ENCODE results near the gene PRDM8. TPM values are rescaled to one million over a fixed set of nuclear protein-coding genes. Genes with fewer than 3 reads are reported as not detected.
"Not testable (repeated sequence)": the region's sequence is repeated elsewhere in the genome, so short reads cannot be mapped to it uniquely, and the experiment has no call there.

The PRDM8 gene
- total RNA-seq, 2 donors from 2014 or later, result 10.2 to 20.0 TPM

DNA sequence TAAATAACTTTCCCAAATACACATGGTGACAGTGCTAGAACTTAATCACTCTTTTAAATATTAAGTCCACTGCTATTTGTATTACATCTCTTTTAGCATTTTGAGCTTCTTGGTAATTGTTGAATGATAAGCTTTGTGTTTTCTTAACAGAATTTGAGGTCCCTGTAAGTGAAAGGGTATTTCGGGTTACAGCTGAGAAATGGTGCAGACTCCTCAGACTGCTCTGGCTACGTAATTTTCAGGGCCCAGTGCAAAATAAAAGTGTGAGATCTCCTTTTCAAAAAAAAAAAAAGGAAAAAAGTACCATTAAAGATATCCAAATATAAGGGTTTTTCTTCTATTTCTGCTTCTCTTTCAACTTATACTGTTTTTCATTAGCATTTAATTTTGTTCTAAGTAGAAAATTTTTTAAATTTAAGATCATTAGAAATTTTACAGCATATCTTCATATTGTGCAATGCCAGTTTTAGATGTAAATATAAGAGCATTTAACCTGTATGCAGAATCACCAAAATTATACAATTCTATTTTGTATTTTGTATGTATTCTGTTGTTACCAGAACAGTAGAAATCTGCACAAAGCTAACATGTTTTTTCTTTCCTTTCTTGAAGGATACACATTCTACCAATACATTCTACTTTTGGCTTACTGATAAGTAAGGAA is 35.5 kb downstream of the PRDM8 start:
- no peaks in the 10 kb centered on the region for H3K36me3 Mint-ChIP-seq (ENCODE audit: low read depth)
- no peaks in the 10 kb centered on the region for H3K9me3 ChIP-seq (ENCODE audit: control insufficient read depth, low read length, poor library complexity, severe bottlenecking)
- H3K27me3 Mint-ChIP-seq, result peaks cover 56% of the 10 kb centered on the region
- ATAC-seq, result no peak
- H3K27ac Mint-ChIP-seq, result no peak overlapping the region
- peaks cover 6% of the 10 kb centered on the region for H3K4me1 Mint-ChIP-seq
- DNase-seq, result no peak
- no peak overlapping the region for H3K4me3 Mint-ChIP-seq

DNA sequence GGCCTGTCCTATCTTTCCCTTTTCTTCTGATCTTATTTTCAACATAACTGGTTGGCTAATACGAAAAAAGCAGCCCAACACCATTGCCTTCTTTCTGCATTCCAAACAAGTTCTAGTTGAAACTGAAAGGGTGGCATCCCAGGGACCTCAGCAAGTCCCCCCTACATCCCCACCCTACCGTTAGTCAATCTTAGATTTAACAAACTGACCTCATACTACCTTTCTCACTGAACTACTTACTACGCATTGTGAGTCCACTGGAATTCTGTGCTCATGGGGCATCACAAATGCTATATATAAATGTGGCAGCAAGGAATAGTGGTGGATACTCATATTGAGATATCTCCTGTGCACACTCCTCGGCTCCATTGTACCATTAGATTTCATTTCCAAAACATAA is 36.1 kb downstream of the PRDM8 start:
- no peak overlapping the region for H3K4me3 Mint-ChIP-seq
- no peak overlapping the region for H3K27ac Mint-ChIP-seq
- no peak for ATAC-seq
- no peak for DNase-seq
- peaks cover 52% of the 10 kb centered on the region for H3K27me3 Mint-ChIP-seq
- peaks cover 6% of the 10 kb centered on the region for H3K4me1 Mint-ChIP-seq
- no peaks in the 10 kb centered on the region for H3K9me3 ChIP-seq (ENCODE audit: control insufficient read depth, low read length, poor library complexity, severe bottlenecking)
- H3K36me3 Mint-ChIP-seq (ENCODE audit: low read depth), result no peaks in the 10 kb centered on the region

DNA sequence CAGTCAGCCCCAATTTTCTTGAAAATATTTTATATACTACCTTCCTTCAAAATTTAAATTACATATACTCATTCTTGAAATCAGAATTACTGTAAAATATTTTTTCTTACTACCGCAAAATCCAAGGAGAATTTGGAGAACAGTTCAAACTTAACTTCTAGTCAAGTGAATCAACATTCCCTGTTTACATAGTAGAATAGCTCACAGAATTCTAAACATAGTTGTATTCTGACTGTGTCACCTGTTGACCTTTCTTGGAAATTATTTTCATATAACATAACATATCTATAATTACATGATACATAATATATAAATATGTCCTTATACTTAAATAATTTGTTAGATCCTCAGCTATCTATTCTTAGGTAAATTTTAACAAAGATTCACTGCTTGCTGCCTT is 38.1 kb downstream of the PRDM8 start:
- no peaks in the 10 kb centered on the region for H3K9me3 ChIP-seq (ENCODE audit: control insufficient read depth, low read length, poor library complexity, severe bottlenecking)
- Mint-ChIP-seq H3K4me1 (no peaks in the 10 kb centered on the region), H3K27me3 (peaks cover 31% of the 10 kb centered on the region), H3K27ac (no peak overlapping the region), H3K4me3 (no peak overlapping the region), H3K36me3 (ENCODE audit: low read depth) (no peaks in the 10 kb centered on the region)
- DNase-seq (no peak), ATAC-seq (no peak)

DNA sequence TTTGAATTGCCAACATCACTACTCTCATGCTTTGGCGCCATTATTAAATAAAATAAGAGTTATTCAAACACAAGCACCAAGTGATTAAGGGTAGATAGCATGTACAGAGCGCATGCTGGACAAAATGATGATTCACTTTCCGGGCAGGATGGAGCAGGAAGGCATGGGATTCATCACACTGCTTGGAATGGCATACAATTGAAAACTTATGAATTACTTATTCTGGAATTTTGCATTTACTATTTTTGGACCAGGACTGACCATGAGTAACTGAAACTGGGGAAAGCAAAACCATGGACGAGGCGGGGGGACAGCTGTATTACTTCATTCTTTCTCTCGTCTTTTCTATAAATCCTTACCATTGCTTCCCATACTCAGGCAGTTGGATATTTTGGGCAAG is 40.7 kb downstream of the PRDM8 start:
- no peak overlapping the region for H3K27ac Mint-ChIP-seq
- DNase-seq (no peak), ATAC-seq (no peak)
- H3K4me1 Mint-ChIP-seq, result no peaks in the 10 kb centered on the region
- no peaks in the 10 kb centered on the region for H3K9me3 ChIP-seq (ENCODE audit: control insufficient read depth, low read length, poor library complexity, severe bottlenecking)
- H3K4me3 Mint-ChIP-seq, result no peak overlapping the region
- H3K27me3 Mint-ChIP-seq, result peaks cover 22% of the 10 kb centered on the region
- no peaks in the 10 kb centered on the region for H3K36me3 Mint-ChIP-seq (ENCODE audit: low read depth)

DNA sequence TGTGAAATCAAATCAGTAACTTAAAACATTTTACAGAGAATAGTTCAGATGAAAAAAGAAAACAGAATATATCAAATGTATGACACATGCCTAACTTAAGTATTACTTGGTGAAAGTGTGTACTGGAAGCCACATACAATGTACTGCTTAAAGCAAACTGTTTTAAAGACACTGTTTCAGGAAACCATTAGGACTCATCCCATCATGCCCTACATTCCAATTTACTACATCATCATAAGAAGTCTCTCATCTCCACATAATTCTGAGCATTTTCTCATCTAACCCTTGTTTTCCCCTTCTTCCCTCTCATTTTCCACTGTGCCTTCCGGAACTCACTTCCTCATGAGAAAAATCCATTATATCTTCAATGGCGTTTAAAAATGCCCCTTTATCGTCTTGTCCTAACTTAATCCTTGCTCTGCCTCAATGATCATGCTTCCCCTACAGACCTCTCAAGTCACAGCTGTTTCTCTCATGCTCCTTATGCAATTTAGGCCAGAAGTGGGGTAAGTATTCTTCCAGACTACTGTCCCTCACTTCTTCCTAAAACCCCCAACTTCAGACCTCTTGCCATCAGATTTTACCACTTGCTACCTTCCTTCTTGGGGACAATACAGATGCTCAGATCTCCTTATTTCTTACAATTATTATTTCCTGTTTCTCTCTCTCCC is 42.3 kb downstream of the PRDM8 start:
- H3K4me3 Mint-ChIP-seq, result no peak overlapping the region
- H3K4me1 Mint-ChIP-seq, result no peaks in the 10 kb centered on the region
- ATAC-seq, result no peak
- H3K9me3 ChIP-seq (ENCODE audit: control insufficient read depth, low read length, poor library complexity, severe bottlenecking), result no peaks in the 10 kb centered on the region
- no peak for DNase-seq
- H3K36me3 Mint-ChIP-seq (ENCODE audit: low read depth), result no peaks in the 10 kb centered on the region
- H3K27me3 Mint-ChIP-seq, result peaks cover 27% of the 10 kb centered on the region
- H3K27ac Mint-ChIP-seq, result no peak overlapping the region

DNA sequence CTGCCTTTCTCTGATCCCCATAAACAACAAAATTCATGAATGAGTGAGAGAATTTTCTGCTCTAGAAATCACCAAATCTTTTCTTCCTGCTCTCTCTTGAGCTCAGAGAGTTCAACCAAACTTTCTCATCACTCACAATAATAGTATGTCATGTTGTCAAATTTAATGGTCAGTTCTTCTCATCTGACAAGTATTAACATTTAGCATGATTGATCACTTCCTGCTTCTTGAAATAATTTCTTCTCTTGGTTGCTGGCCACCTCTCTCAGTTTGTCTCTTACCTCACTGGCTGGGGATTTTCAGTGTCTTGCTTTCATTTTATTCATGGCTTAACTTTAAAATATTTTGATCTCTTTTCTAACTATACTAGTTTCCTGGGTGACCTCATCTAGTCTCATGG is 43.7 kb downstream of the PRDM8 start:
- Mint-ChIP-seq H3K36me3 (ENCODE audit: low read depth) (no peaks in the 10 kb centered on the region), H3K27ac (no peak overlapping the region), H3K27me3 (peaks cover 28% of the 10 kb centered on the region), H3K4me3 (no peak overlapping the region), H3K4me1 (no peaks in the 10 kb centered on the region)
- DNase-seq (no peak), ATAC-seq (no peak)
- no peaks in the 10 kb centered on the region for H3K9me3 ChIP-seq (ENCODE audit: control insufficient read depth, low read length, poor library complexity, severe bottlenecking)

DNA sequence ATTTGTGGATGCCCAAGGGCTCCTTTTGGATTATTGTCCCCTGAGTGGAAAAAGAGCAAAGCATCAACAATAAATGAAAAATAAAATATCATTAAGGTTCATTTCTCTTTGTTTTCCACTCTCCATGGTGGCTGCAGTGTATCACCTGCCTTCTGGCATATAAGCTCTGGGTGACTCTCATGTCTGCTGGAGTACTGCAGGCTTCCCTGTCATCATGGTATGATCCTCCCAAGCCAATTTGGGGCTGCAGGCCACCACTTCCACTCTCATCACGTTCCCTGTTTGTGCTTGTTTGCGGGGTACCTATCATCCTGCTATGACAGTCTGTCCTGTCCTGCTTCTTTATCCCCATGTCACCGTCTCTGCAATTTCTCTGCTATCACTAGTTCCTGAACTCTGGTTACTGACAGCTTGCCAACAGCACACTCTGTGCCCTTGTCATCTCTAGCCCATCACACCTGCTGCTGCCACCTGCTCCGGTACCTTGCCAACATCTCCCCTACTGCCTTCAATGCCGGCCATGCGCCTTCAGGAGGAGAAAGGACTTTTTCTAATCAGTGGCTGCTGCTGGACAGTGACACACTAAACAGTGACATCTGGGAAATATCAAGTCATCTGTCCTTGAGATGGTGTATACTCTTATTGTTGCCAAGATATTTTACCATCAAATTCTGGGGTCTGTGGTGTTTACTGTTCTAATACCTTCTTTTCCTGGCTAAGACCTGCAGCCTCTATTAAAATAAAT is 46.1 kb downstream of the PRDM8 start:
- ATAC-seq (no peak), DNase-seq (no peak)
- no peaks in the 10 kb centered on the region for H3K36me3 Mint-ChIP-seq (ENCODE audit: low read depth)
- H3K27ac Mint-ChIP-seq, result no peak overlapping the region
- no peaks in the 10 kb centered on the region for H3K4me1 Mint-ChIP-seq
- peaks cover 28% of the 10 kb centered on the region for H3K27me3 Mint-ChIP-seq
- H3K4me3 Mint-ChIP-seq, result no peak overlapping the region
- no peaks in the 10 kb centered on the region for H3K9me3 ChIP-seq (ENCODE audit: control insufficient read depth, low read length, poor library complexity, severe bottlenecking)

DNA sequence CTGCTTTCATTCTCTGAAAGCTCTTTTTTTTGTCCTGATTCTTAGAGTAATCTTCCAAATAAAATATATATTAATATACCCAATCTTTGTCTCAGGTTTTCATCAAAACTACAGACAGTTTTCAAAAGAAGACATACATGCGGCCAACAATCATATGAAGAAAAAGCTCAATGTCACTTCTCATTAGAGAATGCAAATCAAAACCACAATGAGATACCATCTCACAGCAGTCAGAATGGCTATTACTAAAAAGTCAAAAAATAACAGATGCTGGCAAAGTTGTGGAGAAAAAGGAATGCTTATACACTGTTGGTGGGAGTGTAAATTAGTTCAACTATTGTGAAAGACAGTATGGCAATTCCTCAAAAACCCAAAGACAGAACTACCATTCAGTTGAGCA is 50.2 kb downstream of the PRDM8 start:
- H3K36me3 Mint-ChIP-seq (ENCODE audit: low read depth); H3K4me3 Mint-ChIP-seq; H3K9me3 ChIP-seq (ENCODE audit: control insufficient read depth, low read length, poor library complexity, severe bottlenecking); DNase-seq; H3K4me1 Mint-ChIP-seq; ATAC-seq; H3K27ac Mint-ChIP-seq: not testable (repeated sequence)
- H3K27me3 Mint-ChIP-seq, result peaks cover 49% of the 10 kb centered on the region

DNA sequence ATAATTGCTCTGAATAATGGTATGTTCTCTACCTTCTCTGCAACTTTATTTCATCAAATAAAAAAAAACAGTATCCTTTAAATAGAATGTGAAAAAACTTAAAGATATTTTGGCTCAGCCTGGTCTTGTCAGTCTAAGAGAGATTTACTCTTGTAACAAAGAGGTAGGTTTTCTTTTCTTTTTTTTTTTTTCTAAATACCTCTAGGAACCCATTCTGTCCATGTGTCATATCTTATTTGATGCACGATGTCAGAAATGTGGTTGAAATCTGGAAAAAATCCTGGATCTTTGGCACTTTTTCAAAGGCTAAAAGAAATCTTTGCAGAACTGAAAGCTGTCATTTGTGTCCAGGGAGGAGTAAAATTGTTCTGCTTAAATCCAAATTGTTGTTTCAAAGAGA is 51.8 kb downstream of the PRDM8 start:
- H3K4me1 Mint-ChIP-seq, result no peaks in the 10 kb centered on the region
- H3K36me3 Mint-ChIP-seq (ENCODE audit: low read depth), result no peaks in the 10 kb centered on the region

DNA sequence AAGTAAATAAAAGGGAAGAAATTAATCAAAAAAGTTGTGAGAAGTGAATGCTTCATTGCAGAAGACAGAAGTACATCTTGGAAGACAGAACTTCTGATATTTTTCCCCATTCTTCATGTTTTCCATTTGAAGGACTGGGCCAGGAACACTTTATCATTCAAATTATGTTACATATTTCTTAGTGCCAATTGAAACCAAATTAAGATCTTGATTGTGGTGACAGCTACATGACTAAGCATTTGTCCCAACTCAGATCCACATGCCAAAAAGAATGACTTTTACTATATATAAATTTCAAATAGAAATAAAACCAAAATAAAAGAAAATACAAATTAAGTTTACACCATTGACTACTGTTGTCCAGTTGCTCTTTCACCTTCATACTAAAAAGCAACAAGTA is 55.1 kb downstream of the PRDM8 start:
- no peaks in the 10 kb centered on the region for H3K9me3 ChIP-seq (ENCODE audit: control insufficient read depth, low read length, poor library complexity, severe bottlenecking)
- DNase-seq (no peak), ATAC-seq (no peak)
- Mint-ChIP-seq H3K27ac (no peak overlapping the region), H3K4me3 (no peak overlapping the region), H3K36me3 (ENCODE audit: low read depth) (no peaks in the 10 kb centered on the region), H3K4me1 (no peaks in the 10 kb centered on the region), H3K27me3 (peaks cover 57% of the 10 kb centered on the region)

More for the DNA sequence above, 51.8 kb downstream of the PRDM8 start:
- Mint-ChIP-seq H3K4me3 (no peak overlapping the region), H3K27me3 (peaks cover 48% of the 10 kb centered on the region), H3K27ac (no peak overlapping the region)
- ATAC-seq (no peak), DNase-seq (no peak)
- H3K9me3 ChIP-seq (ENCODE audit: control insufficient read depth, low read length, poor library complexity, severe bottlenecking), result no peaks in the 10 kb centered on the region

DNA sequence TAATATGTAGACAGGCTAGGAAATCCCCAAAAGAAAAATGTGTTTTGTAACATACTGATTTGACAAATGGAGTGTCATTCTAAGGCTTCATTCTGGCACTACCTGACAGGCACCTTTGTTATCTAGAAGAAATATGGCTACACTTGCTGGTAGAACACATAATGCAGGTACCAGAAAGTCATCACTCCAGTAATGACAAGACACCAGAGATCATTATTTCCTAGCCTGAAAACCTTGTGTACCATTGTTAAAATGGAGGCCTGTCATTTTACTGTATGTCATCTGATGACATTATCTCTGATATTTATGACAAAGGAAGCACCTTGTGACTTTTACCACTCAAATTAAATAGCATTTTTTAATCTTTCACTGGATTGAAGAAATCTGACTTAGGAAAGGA is 55.6 kb downstream of the PRDM8 start:
- Mint-ChIP-seq H3K4me3 (no peak overlapping the region), H3K27ac (no peak overlapping the region), H3K4me1 (no peaks in the 10 kb centered on the region), H3K27me3 (peaks cover 62% of the 10 kb centered on the region), H3K36me3 (ENCODE audit: low read depth) (no peaks in the 10 kb centered on the region)
- ATAC-seq (no peak), DNase-seq (no peak)
- H3K9me3 ChIP-seq (ENCODE audit: control insufficient read depth, low read length, poor library complexity, severe bottlenecking), result no peaks in the 10 kb centered on the region

DNA sequence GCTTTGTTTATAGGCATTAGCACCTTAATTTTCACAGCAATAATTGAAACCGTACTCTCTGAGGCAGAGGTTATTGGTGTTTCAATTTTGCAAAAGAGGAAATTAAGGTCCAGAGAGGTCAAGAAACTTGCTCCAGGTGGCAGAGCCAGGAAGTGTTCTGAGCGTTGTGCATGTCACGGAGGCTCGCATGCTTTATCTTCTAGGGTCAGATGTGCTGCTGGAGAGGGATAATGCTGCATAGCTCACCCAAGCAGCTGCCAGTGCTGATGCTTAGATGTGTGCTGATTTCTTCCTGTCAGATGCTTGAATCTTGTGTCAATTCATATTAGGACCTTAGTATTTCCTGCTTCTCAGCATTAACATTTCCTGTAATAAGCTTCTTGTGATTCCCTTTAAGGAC is 56.2 kb downstream of the PRDM8 start:
- Mint-ChIP-seq H3K4me3 (no peak overlapping the region), H3K4me1 (no peaks in the 10 kb centered on the region), H3K27ac (no peak overlapping the region), H3K36me3 (ENCODE audit: low read depth) (no peaks in the 10 kb centered on the region), H3K27me3 (peaks cover 66% of the 10 kb centered on the region)
- ATAC-seq (no peak), DNase-seq (no peak)
- no peaks in the 10 kb centered on the region for H3K9me3 ChIP-seq (ENCODE audit: control insufficient read depth, low read length, poor library complexity, severe bottlenecking)

Measured in T-helper 17 cell (primary cell).